ENCODE measurements around the gene ARVCF. TPM values are rescaled to one million over a fixed set of nuclear protein-coding genes. Genes with fewer than 3 reads are reported as not detected.

ARVCF gene
- total and polyA plus RNA-seq, 2 experiments from 2014 or later = 40.3 to 55.5 TPM

DNA sequence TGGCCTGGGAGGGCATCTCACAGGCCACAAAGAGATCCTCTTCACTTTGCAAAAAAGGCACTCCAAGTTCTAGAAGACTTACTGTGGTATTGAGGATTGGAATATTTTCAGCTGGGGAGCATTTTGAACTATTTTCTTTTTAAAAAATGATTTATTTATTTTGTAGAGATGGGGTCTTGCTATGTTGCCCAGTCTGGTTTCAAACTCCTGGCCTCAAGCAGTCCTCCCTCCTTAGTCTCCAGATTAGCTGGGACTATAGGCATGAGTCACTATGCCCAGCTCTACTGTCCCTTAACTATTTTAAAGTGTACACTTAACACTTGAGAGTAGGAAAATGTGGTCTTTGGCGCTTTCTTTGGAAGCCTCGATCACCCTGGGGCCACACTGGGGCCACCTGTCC lies 38.5 kb upstream of the ARVCF start:
- Histone ChIP-seq H3K27ac (no peak overlapping the region), H3K9me3 (ENCODE audit: low read depth) (no peaks in the 10 kb centered on the region), H3K36me3 (no peaks in the 10 kb centered on the region), H3K27me3 (no peaks in the 10 kb centered on the region), H3K4me1 (ENCODE audit: low read depth) (peaks cover 14% of the 10 kb centered on the region), H3K4me3 (no peak overlapping the region)
- no peak for DNase-seq (ENCODE audit: low read depth in 1 of 2, low spot score in 1 of 2)
- TF ChIP-seq, protein P1, sequence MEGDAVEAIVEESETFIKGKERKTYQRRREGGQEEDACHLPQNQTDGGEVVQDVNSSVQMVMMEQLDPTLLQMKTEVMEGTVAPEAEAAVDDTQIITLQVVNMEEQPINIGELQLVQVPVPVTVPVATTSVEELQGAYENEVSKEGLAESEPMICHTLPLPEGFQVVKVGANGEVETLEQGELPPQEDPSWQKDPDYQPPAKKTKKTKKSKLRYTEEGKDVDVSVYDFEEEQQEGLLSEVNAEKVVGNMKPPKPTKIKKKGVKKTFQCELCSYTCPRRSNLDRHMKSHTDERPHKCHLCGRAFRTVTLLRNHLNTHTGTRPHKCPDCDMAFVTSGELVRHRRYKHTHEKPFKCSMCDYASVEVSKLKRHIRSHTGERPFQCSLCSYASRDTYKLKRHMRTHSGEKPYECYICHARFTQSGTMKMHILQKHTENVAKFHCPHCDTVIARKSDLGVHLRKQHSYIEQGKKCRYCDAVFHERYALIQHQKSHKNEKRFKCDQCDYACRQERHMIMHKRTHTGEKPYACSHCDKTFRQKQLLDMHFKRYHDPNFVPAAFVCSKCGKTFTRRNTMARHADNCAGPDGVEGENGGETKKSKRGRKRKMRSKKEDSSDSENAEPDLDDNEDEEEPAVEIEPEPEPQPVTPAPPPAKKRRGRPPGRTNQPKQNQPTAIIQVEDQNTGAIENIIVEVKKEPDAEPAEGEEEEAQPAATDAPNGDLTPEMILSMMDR (IDR thresholded peaks at IDR 0.05; ENCODE audit: low read depth, low read length) = no peak

DNA sequence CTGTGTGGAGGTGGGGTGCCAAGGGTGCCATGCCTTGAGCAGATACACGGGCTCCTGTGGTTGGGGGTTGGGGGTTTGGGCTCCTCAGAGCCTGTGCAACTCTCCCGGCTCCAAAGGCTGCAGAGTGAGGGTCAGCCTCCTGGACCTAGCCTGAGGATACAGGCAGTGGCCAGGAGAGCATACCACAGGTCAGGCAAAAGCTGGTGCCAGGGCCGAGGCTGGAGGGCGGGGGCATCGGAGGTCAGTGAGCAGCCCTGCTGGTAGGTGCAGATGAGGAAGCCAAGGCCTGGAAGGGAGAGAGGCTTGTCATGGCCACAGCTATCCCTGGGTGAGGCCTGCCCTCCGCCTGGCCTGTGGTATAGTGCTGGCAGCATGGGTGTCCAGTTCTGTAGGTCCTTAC lies 37.9 kb upstream of the ARVCF start:
- Histone ChIP-seq H3K9me3 (ENCODE audit: low read depth) (no peaks in the 10 kb centered on the region), H3K27ac (no peak overlapping the region), H3K4me1 (ENCODE audit: low read depth) (peaks cover 12% of the 10 kb centered on the region), H3K27me3 (no peaks in the 10 kb centered on the region), H3K36me3 (no peaks in the 10 kb centered on the region), H3K4me3 (no peak overlapping the region)
- TF ChIP-seq, protein P1 (IDR thresholded peaks at IDR 0.05; ENCODE audit: low read depth, low read length) = no peak
- no peak for DNase-seq (ENCODE audit: low read depth in 1 of 2, low spot score in 1 of 2)

DNA sequence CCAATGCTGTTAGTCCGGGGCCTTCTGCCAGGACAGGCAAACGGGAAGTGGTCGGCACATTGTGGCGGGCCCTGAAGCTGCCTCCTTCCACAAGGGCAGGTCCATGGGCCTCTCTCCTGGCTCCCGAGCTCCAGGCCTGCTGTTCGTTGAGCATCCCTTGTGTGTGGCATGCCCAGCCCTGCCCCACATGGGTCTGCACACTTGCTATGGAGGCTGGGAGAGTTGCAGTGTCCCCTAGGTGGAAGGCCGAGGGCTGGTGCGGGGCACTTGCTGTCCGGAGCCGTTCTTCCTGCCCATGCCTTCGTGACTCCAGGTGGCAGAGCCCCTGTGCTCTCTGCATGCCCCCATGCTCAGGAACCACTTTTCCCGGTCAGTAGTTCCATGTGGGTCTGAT lies 37.4 kb upstream of the ARVCF start:
- no peaks in the 10 kb centered on the region for H3K36me3 ChIP-seq
- H3K4me3 ChIP-seq = no peak overlapping the region
- no peak overlapping the region for H3K27ac ChIP-seq
- no peaks in the 10 kb centered on the region for H3K27me3 ChIP-seq
- no peaks in the 10 kb centered on the region for H3K9me3 ChIP-seq (ENCODE audit: low read depth)
- DNase-seq (ENCODE audit: low read depth in 1 of 2, low spot score in 1 of 2) = no peak
- H3K4me1 ChIP-seq (ENCODE audit: low read depth) = peaks cover 7% of the 10 kb centered on the region
- TF ChIP-seq, protein P1 (IDR thresholded peaks at IDR 0.05; ENCODE audit: low read depth, low read length) = no peak

DNA sequence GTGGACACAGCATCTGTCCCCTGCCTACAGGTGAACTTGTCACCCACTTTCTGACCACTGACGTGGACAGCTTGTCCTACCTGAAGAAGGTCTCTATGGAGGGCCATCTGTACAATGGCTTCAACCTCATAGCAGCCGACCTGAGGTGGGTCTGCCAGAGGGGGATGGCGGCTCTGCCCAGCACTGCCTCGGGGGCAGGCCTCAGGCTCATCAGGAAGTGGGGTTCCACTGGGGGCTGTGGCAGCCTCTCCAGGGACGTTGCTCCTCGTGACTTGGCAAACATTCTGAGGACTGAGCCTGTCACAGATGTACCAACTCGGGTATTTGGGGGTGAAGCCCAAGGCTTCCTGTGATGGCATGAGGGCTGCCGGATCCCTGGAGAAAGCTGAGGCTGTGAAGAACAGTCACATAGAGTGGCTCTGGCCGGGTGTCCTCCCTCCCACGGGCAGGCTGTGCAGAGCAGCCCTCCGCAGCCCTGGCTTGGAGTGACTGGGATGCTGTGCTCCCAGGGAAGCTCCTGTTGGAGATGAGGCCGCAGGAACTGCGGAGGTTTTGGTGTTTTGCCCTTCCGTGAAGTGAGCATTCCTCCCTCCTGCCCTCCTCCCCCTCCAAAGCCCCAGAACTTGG lies 36.9 kb upstream of the ARVCF start:
- peaks cover 2% of the 10 kb centered on the region for H3K4me1 ChIP-seq (ENCODE audit: low read depth)
- no peak overlapping the region for H3K27ac ChIP-seq
- no peak overlapping the region for H3K4me3 ChIP-seq
- no peak for DNase-seq (ENCODE audit: low read depth in 1 of 2, low spot score in 1 of 2)
- H3K9me3 ChIP-seq (ENCODE audit: low read depth) = no peaks in the 10 kb centered on the region
- H3K27me3 ChIP-seq = no peaks in the 10 kb centered on the region
- TF ChIP-seq, protein P1 (IDR thresholded peaks at IDR 0.05; ENCODE audit: low read depth, low read length) = no peak
- no peaks in the 10 kb centered on the region for H3K36me3 ChIP-seq

DNA sequence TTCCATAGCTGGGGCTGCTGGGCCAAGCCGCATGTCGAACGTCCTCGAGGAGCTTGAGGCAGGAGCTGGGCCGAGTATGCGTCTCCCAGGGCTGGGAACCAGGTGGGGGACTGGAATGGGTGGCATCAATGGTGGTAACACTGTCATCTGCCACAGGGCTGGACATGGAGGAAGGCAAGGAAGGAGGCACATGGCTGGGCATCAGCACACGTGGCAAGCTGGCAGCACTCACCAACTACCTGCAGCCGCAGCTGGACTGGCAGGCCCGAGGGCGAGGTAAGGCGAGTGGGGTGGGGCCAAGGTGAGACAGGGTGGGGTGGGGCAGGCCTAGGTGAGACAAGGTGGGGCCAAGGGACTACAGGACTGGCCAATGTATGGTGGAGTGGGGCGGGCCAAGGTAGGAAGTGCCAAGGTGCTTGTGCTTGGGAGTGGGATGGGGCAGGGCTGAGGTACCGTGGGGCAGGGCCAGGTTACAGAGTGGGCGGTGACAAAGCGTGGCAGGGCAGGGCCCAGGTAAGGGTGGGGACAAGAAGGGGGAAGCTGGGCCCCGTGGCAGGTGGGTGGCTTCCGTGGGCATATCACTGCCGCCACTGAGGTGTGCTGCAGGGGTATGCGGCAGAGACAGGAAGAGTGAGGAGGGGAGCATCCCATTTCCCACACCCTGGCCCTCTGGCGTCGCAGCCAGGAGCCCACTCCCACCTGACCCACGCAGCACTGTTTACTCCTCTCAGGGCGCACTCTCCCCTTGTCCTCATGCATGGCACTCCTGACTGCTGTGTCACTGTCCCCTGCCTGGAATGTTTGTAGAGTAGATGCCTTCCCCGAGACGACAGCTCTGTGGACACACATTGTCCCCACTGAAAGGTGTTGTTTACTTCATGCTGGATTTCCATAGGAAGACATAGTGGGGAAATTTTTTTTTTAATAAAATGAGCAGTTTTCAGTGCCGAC lies 36.0 kb upstream of the ARVCF start:
- no peaks in the 10 kb centered on the region for H3K36me3 ChIP-seq
- no peak overlapping the region for H3K27ac ChIP-seq
- H3K4me1 ChIP-seq (ENCODE audit: low read depth) = no peaks in the 10 kb centered on the region
- TF ChIP-seq, protein P1 (IDR thresholded peaks at IDR 0.05; ENCODE audit: low read depth, low read length) = no peak
- H3K27me3 ChIP-seq = no peaks in the 10 kb centered on the region
- no peaks in the 10 kb centered on the region for H3K9me3 ChIP-seq (ENCODE audit: low read depth)
- H3K4me3 ChIP-seq = no peak overlapping the region
- DNase-seq (ENCODE audit: low read depth in 1 of 2, low spot score in 1 of 2) = no peak
